ENCODE results near the gene NDUFB2.
"Not testable (repeated sequence)": the region's sequence is repeated elsewhere in the genome, so short reads cannot be mapped to it uniquely, and the experiment has no call there.

Gene NDUFB2

GRCh38 chr7:140734096-140734495, 37.6 kb downstream of the NDUFB2 start:
- DNase-seq (ENCODE audit: low spot score): no peak
- FAIRE-seq: no peak

- FAIRE-seq: no peak
- DNase-seq (ENCODE audit: low spot score): no peak
Observed at GRCh38 chr7:140734729-140735128, 38.2 kb downstream of the NDUFB2 start.

GRCh38 chr7:140738280-140738679, 41.8 kb downstream of the NDUFB2 start:
- DNase-seq (ENCODE audit: low spot score): no peak
- no peak for FAIRE-seq

- DNase-seq (ENCODE audit: low spot score); FAIRE-seq: not testable (repeated sequence)
Observed at GRCh38 chr7:140743255-140743654, 46.7 kb downstream of the NDUFB2 start.

- FAIRE-seq: no peak
- DNase-seq (ENCODE audit: low spot score): no peak
Observed at GRCh38 chr7:140744005-140744404, 47.5 kb downstream of the NDUFB2 start.

- FAIRE-seq (no peak), DNase-seq (ENCODE audit: low spot score) (no peak)
Observed at GRCh38 chr7:140745266-140746058, 49.0 kb downstream of the NDUFB2 start.

GRCh38 chr7:140746751-140747150, 50.2 kb downstream of the NDUFB2 start:
- no peak for DNase-seq (ENCODE audit: low spot score)
- no peak for FAIRE-seq

GRCh38 chr7:140752533-140752932, 56.0 kb downstream of the NDUFB2 start:
- no peak for DNase-seq (ENCODE audit: low spot score)
- no peak for FAIRE-seq

GRCh38 chr7:140754506-140754905, 58.0 kb downstream of the NDUFB2 start:
- no peak for DNase-seq (ENCODE audit: low spot score)
- no peak for FAIRE-seq
